Esophagus muscularis mucosa (tissue), 3 donors: Measurements from ENCODE around the gene ULK4.
"Not testable (repeated sequence)": the region's sequence is repeated elsewhere in the genome, so short reads cannot be mapped to it uniquely, and the experiment has no call there.

ENCODE experiments used
- POLR2A ChIP-seq: fragments of 450-650 bp; IDR thresholded peaks from one replicate; pipeline ENCODE4 v1.6.1; 2017; ENCODE audit warnings: antibody characterized with exemption, moderate library complexity, mild to moderate bottlenecking, low read depth
- POLR2AphosphoS5 ChIP-seq, 2 donors: sonication (generic); formaldehyde crosslinking; IDR thresholded peaks; one replicate each; pipeline ENCODE4 v1.6.1; 2017; ENCODE audit warnings: antibody characterized with exemption in 2 of 2
- TF ChIP-seq, protein P1 (sequence below), 3 experiments: fragments of 200-600 bp in 2 of 3; fragments of 450-650 bp in 1 of 3; sonication (generic) in 2 of 3; IDR thresholded peaks; one replicate each; pipeline ENCODE4 v1.5.1; 2017 to 2019; ENCODE audit warnings: antibody characterized with exemption in 3 of 3, mild to moderate bottlenecking in 2 of 3, moderate library complexity in 1 of 3

- TF ChIP-seq POLR2AphosphoS5 (IDR thresholded peaks at IDR 0.05); POLR2A: not testable (repeated sequence)
- TF ChIP-seq, protein P1, sequence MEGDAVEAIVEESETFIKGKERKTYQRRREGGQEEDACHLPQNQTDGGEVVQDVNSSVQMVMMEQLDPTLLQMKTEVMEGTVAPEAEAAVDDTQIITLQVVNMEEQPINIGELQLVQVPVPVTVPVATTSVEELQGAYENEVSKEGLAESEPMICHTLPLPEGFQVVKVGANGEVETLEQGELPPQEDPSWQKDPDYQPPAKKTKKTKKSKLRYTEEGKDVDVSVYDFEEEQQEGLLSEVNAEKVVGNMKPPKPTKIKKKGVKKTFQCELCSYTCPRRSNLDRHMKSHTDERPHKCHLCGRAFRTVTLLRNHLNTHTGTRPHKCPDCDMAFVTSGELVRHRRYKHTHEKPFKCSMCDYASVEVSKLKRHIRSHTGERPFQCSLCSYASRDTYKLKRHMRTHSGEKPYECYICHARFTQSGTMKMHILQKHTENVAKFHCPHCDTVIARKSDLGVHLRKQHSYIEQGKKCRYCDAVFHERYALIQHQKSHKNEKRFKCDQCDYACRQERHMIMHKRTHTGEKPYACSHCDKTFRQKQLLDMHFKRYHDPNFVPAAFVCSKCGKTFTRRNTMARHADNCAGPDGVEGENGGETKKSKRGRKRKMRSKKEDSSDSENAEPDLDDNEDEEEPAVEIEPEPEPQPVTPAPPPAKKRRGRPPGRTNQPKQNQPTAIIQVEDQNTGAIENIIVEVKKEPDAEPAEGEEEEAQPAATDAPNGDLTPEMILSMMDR (IDR thresholded peaks at IDR 0.05), result not testable (repeated sequence)
Observed at GRCh38 chr3:41844256-41844655, 117.6 kb downstream of the ULK4 start.
